Kidney epithelial cell (primary cell): ENCODE results near the gene ABLIM1. TPM values are rescaled to one million over a fixed set of nuclear protein-coding genes. Genes with fewer than 3 reads are reported as not detected.

Experiments used
- DNase-seq: peaks from one replicate; pipeline ENCODE4 v3.0.0-alpha.2; 2010; ENCODE audit warnings: low read depth
- H3K27me3 ChIP-seq: 2 replicates; pipeline ENCODE4 v1.6.0; 2011; ENCODE audit warnings: low read length; ENCODE audit not compliant: control insufficient read depth, insufficient read depth
- H3K36me3 ChIP-seq: 2 replicates; pipeline ENCODE4 v1.5.1; 2011; ENCODE audit warnings: low read length; ENCODE audit not compliant: control insufficient read depth, insufficient read depth
- H3K4me3 ChIP-seq: 2 replicates; pipeline ENCODE4 v1.5.1; 2011; ENCODE audit warnings: low read depth, mild to moderate bottlenecking, control low read depth, low read length
- total RNA-seq: library from RNA; depleted of rRNA; stranded (reverse); fragments of >200 nt; gene quantifications from 2 replicates; pipeline ENCODE4 v1.2.3, GENCODE V29; 2015
- TF ChIP-seq, protein P1 (sequence below): IDR thresholded peaks from 2 replicates; pipeline ENCODE4 v1.5.1; 2011; ENCODE audit warnings: mild to moderate bottlenecking, moderate library complexity, low read length, control low read depth, inconsistent platforms; ENCODE audit not compliant: insufficient read depth, poor library complexity, severe bottlenecking

The ABLIM1 gene
- total RNA-seq, 1 donor from 2014 or later, result 41.9 TPM

DNA sequence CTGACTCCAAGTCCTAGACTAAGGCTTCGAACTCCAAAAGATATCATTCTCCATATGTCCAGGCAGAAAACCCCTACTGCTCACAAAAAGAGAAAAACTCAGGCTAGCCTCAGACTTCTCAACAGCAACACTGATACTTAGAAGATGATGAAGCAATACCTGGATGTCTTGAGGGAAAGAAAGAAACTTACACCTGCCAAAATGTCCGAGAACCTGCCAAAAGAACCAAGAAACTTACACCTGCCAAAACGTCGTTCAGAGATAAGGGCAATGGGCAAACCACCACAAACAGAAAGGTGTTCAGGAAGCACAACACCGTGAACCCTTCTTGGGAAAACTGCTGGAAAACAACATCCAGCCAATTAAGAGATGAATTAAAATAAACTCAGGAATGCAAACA is 15.3 kb downstream of the ABLIM1 start:
- TF ChIP-seq, protein P1, sequence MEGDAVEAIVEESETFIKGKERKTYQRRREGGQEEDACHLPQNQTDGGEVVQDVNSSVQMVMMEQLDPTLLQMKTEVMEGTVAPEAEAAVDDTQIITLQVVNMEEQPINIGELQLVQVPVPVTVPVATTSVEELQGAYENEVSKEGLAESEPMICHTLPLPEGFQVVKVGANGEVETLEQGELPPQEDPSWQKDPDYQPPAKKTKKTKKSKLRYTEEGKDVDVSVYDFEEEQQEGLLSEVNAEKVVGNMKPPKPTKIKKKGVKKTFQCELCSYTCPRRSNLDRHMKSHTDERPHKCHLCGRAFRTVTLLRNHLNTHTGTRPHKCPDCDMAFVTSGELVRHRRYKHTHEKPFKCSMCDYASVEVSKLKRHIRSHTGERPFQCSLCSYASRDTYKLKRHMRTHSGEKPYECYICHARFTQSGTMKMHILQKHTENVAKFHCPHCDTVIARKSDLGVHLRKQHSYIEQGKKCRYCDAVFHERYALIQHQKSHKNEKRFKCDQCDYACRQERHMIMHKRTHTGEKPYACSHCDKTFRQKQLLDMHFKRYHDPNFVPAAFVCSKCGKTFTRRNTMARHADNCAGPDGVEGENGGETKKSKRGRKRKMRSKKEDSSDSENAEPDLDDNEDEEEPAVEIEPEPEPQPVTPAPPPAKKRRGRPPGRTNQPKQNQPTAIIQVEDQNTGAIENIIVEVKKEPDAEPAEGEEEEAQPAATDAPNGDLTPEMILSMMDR, result no peak
- Histone ChIP-seq H3K36me3 (no peaks in the 10 kb centered on the region), H3K4me3 (no peak overlapping the region), H3K27me3 (no peaks in the 10 kb centered on the region)
- DNase-seq, result no peak

DNA sequence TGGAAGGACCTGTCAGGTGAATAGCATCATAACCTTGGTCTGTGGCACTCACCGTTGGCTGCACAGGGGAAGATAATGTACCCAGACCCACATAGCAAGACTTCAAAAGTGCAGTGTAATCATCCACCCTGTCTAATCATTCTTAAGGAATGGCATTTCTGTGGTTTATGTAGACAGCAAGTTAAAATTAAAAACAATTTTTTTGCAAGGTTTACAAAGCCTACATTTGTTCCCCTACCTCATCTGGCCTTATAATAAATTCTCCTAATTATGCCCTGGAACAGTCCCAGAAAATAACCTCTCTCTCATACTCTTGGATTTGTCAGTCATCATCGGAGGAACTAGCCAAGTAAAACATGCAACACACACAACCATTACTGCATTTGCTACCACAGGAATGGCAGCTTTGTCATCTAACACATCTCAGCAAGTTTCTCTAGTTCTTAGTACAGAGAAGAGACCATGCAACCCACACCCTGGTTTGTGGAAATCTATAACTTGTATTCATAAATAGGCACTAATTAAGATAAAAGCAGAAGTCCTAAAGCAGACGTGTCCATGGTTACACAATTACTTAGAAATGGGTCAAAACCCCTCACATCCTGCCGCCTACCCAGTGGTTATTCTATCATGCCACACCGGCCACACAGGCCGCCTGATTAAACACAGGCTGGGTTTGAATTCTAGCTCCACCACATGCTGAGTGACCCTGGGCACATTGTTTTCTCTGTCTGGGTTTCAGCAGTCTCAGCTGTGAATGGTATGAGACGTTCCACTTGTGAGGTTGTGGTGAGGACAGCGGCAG is 19.1 kb downstream of the ABLIM1 start:
- H3K4me3 ChIP-seq, result no peak overlapping the region
- TF ChIP-seq, protein P1, result no peak
- no peaks in the 10 kb centered on the region for H3K27me3 ChIP-seq
- peak; percentile 75 for DNase-seq
- H3K36me3 ChIP-seq, result no peaks in the 10 kb centered on the region

DNA sequence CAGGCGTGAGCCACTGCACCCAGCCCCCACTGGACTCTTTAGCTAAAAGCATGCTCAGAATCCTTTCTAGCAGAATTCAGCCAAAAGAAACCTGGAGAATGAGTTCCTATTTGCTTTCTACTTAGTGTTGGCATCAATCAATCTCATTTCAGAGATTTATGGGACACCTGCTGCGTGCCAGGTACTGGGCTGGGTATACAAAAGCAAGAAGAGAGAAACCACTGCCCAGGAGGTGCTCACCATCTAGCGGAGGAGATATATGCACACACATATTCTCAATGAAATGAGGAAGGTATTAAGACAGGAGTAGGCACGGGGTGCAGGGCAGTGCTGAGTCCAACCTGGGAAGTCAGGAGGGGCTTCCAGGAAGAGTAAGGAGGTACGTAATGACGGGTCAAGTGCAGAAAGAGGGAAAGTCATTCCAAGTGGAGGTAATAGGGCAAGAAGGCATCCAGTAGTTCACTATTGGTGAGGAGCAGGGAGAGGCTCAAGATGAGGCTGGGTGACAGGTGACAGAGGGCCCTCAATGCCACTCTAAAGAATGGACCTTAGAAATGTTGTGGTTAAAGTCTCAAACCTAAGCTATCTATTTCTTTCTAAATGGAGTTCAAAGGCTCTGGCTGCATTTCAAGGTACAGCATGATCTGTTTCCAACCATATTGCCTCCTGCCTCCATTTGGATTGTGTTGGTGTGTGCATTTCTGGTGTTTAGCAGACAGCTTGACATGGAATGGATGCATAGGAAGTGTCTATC is 22.1 kb downstream of the ABLIM1 start:
- Histone ChIP-seq H3K4me3 (no peak overlapping the region), H3K36me3 (no peaks in the 10 kb centered on the region), H3K27me3 (no peaks in the 10 kb centered on the region)
- TF ChIP-seq, protein P1, result no peak
- no peak for DNase-seq

DNA sequence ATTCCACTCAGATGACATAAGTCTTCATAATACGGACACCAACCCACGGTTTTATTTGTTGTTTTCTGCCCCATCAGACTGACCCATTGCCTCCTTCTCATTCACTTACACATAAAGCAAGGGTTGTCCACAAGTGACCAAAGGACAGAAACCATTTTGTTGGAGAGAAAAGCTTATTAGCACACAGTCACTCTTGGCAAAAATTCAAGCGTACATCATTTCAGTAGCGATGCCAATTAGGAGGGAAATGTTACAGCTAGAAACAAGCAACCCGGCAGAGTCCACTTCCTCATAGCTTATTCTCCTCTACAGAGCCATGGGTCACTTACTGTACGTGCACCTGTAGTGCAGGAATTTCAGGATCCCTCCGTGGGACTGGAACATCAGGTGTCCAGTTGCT is 23.0 kb downstream of the ABLIM1 start:
- DNase-seq, result no peak
- TF ChIP-seq, protein P1, result no peak
- Histone ChIP-seq H3K36me3 (no peaks in the 10 kb centered on the region), H3K27me3 (no peaks in the 10 kb centered on the region), H3K4me3 (no peak overlapping the region)

DNA sequence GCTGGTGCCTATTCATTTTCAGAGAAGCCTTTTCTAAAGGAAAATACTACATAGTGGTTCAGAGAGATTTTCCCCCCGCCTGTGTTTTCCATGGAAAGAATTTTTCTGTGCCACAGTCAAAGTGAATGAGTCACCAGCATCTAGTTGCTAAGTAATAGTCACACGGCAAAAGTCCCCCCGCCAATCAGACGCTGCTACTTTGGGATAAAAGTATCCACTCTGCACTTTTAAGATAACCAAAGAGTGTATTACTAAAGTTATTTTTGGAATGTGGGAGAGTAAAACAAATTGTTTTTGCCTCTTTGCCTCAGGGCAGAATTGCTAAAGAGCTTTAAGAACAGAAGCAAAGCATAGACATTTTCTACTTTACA is 23.5 kb downstream of the ABLIM1 start:
- peak; percentile 83 for DNase-seq
- Histone ChIP-seq H3K4me3 (no peak overlapping the region), H3K36me3 (no peaks in the 10 kb centered on the region), H3K27me3 (no peaks in the 10 kb centered on the region)
- TF ChIP-seq, protein P1, result no peak
